ELF-1 (cell line): Measurements from ENCODE around the gene APOC1.
"Not testable (repeated sequence)": the region's sequence is repeated elsewhere in the genome, so short reads cannot be mapped to it uniquely, and the experiment has no call there.

Source experiments
- DNase-seq: peaks from one replicate; pipeline ENCODE4 v3.0.0-alpha.2; 2016; ENCODE audit warnings: low read depth, low spot score

Gene APOC1

GRCh38 chr19:44889830-44890365 lies 24.5 kb upstream of the APOC1 start:
- no peak for DNase-seq

GRCh38 chr19:44890366-44891015 lies 23.9 kb upstream of the APOC1 start:
- peak; percentile 100 for DNase-seq

- no peak for DNase-seq
These were observed 23.2 kb upstream of the APOC1 start, which contains the start of gene TOMM40 for GRCh38 chr19:44891016-44891882. TOMM40 (plus strand) TSS chr19:44891254; CDS start chr19:44891416, 162 bp downstream.

- no peak for DNase-seq
These were observed 21.5 kb upstream of the APOC1 start for GRCh38 chr19:44892932-44893331.

GRCh38 chr19:44893332-44894051 lies 20.9 kb upstream of the APOC1 start:
- no peak for DNase-seq

- no peak for DNase-seq
These were observed 20.4 kb upstream of the APOC1 start for GRCh38 chr19:44894052-44894400.

- no peak for DNase-seq
These were observed 19.5 kb upstream of the APOC1 start for GRCh38 chr19:44894946-44895345.

GRCh38 chr19:44897835-44898234 lies 16.6 kb upstream of the APOC1 start:
- DNase-seq: no peak

- DNase-seq: no peak
These were observed 13.8 kb upstream of the APOC1 start for GRCh38 chr19:44900328-44901244.

GRCh38 chr19:44903216-44903601 lies 11.2 kb upstream of the APOC1 start:
- DNase-seq: no peak

- peak; percentile 95 for DNase-seq
These were observed 10.6 kb upstream of the APOC1 start for GRCh38 chr19:44903602-44904425.

GRCh38 chr19:44904426-44904994 lies 9.9 kb upstream of the APOC1 start:
- DNase-seq: no peak

- peak; percentile 86 for DNase-seq
These were observed 8.8 kb upstream of the APOC1 start, which contains the start of gene APOE for GRCh38 chr19:44905437-44906160. APOE (plus strand) TSS chr19:44905796; CDS start chr19:44906625, 829 bp downstream.

GRCh38 chr19:44907613-44908012 lies 6.8 kb upstream of the APOC1 start:
- DNase-seq: no peak

GRCh38 chr19:44908074-44908835 lies 6.2 kb upstream of the APOC1 start:
- DNase-seq: no peak

GRCh38 chr19:44908836-44909261 lies 5.6 kb upstream of the APOC1 start:
- no peak for DNase-seq

- peak; percentile 18 for DNase-seq
These were observed 4.6 kb upstream of the APOC1 start for GRCh38 chr19:44909775-44910174.

GRCh38 chr19:44911896-44912295 lies 2.5 kb upstream of the APOC1 start:
- not testable (repeated sequence) for DNase-seq
